8988T (cell line): ENCODE data around the gene DNMT1.

Experiments
- DNase-seq: peaks from one replicate; pipeline ENCODE4 v3.0.0; 2011

The DNMT1 gene

GRCh38 chr19:10111405-10111811 is 83.3 kb downstream of the DNMT1 start, which contains the start of gene P2RY11:
TSS of gene P2RY11 (plus strand) at chr19:10111693. CDS start at chr19:10111722, 29 bp downstream.
- no peak for DNase-seq

DNA sequence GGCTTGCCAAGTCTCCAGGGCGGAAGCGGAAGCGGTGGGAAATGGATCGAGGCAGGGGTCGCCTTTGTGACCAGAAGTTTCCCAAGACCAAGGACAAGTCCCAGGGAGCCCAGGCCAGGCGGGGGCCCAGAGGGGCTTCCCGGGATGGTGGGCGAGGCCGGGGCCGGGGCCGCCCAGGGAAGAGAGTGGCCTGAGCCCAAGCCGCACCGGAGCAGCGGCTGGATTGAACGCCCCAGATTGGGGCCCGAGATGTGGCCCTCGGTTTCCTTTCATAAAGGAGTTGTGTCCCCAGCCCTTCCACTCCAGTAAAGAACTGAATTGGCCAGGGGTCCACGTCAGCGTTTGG is 83.8 kb downstream of the DNMT1 start:
- no peak for DNase-seq

- no peak for DNase-seq
These were observed 84.4 kb downstream of the DNMT1 start for GRCh38 chr19:10110076-10110971.

GRCh38 chr19:10109528-10109927 is 85.2 kb downstream of the DNMT1 start:
- no peak for DNase-seq

DNA sequence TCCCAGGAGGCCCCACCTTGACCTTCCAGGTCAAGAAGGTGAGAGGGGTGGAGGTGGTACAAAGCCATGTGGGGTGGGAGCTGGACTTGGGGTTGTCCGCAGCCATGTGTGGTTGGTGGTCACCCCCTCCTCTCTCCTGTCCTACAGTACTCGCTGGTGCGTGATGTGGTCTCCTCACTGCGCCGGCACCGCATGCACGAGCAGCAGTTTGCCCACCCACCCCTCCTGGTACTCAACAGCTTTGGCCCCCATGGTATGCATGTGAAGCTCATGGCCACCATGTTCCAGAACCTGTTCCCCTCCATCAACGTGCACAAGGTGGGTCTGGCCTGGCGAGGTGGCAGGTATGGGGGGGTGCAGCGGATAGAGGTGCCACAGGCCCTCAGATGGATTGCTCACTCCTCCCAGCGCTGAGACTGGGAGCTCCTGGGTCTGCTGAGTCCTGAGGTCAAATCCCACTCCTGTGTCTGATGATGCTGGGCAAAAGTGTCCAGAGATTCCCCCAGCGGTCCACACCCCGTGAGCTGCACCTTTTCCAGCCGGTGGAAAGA is 86.9 kb downstream of the DNMT1 start:
- no peak for DNase-seq

- no peak for DNase-seq
These were observed 87.5 kb downstream of the DNMT1 start for GRCh38 chr19:10107254-10107653.

DNA sequence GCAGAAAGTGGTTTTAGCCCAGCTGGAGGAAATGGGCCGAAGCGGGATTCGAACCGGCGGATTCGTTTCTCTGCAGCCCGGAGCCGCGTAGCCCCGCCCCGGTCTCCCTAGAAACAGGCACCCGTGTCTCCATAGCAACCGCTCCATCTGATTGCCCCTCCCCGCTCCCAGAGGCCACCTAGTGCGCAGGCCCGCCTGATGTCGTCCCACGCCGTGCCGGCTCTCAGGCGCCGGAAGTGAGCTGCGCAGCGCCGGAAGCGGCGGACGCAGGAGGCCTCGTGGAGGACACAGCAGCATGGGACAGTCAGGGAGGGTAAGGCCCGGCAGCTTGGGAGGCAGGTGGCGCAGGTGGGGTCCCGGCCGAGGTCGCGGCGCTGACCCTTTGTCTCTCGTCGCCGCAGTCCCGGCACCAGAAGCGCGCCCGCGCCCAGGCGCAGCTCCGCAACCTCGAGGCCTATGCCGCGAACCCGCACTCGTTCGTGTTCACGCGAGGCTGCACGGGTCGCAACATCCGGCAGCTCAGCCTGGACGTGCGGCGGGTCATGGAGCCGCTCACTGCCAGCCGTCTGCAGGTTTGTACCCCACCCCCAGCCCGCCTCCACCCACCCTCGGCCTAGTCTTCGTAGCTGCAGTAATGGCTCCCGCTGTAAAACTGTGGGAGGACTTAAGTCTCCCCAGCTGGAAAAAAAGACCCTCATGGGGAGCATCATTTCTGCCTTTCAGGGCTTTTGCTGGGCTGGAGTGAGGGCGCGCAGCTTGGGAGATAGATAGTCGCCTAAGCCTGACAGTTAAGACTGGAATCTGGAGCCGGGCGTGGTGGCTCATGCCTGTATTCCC is 88.4 kb downstream of the DNMT1 start, which contains the start of gene PPAN:
TSS of gene PPAN (plus strand) at position 263 of the 837 bp plus-strand sequence. CDS start at position 296, 33 bp downstream.
- peak; percentile 96 for DNase-seq

- DNase-seq = no peak
These were observed 89.1 kb downstream of the DNMT1 start for GRCh38 chr19:10105509-10106099.

GRCh38 chr19:10104665-10105508 is 89.9 kb downstream of the DNMT1 start:
- no peak for DNase-seq

DNA sequence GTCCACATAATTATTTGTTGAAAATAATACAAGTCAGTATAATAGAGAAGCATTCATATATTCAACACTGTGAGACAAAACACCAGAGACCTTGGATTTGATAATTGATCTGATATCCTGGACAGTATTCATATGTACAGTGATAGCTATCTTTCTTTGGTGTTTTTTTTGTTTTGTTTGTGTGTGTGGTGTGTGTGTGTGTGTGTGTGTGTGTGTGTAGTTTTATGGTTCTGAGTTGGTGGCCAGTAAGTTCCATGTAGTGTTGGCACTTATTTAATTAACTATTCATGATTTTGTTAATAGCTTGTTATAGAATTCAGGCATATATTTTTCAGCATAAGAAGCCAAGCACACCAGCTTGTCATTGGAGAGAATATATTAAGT is 90.6 kb downstream of the DNMT1 start:
- DNase-seq = no peak

DNA sequence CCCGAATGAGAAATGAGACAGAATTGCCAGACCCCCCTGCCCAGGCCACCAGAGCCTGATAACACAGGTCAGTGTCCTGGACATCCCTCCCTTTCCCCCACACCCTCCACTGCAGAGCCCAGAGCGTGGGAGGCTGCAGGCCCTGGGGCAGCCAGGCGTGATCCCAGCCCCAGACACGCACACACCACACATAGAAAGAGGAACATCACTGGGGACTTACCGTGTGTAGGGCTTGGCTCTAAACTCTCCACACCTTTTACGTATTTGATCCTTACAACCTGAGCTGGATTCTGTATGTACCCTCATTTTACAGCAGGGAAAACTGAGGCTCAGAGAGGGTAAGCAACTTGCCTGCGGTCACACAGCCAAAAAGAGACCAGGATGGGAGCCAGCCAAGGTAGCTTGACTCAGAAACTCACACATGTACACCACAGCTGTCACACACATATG is 91.9 kb downstream of the DNMT1 start:
- DNase-seq = no peak

DNA sequence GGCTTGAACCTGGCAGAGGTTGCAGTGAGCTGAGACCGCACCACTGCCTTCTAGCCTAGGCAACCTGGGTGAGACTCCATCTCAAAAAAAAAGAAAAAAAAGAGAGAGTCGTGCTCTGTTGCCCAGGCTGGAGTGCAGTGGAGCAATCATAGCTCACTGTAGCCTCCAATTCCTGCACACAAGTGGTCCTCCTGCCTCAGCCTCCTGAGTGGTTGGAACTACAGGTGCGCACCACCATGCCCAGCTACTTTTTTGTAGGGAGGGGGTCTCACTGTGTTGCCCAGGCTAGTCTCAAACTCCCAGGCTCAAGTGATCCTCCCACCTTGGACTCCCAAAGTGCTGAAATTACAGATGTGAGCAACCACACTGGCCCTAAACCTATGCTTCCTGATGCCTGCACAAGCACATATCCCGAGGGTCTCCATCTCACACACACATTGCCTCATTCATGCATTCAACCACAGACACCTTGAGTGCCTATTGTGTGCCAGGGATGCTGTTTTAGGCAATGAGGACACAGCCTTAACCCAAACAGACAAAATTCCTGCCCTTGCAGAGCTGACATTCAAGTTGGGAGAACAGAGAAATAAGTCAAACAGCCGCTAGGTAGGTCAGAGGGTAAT is 94.5 kb downstream of the DNMT1 start:
- no peak for DNase-seq

GRCh38 chr19:10096615-10096963 is 98.2 kb downstream of the DNMT1 start:
- no peak for DNase-seq

DNA sequence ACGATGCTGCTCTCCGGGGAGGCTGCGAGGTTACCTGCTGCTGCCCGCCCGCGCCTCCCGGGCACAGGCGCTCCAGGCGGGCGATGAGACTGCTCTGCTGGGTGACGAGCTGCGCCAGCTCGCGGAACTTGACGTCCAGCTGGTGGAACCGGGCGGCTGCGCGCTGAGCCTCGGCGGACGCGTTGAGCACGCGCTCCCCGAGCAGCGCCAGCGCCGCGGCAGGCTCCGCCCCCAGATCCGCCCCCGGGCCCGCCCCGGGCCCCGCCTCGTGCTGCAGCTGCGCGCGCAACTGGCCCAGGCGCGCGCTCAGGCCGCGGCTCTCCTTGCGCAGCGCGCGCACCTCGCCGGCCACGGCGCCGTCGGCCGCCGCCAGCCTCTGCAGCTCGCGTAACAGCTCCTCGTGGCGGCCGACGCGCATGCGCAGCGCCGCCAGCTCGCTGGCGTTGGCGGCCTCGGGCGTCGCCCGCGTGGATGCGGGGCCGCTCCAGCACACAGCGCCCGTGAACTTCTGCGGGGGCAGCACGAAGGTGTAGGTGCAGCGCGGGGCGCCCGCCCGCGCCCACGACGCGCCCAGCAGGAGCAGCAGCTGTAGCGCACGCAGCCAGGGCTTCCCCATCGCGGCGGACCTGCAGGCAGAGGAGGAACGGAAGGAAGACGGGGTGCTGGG is 98.7 kb downstream of the DNMT1 start:
- peak; percentile 97 for DNase-seq

DNA sequence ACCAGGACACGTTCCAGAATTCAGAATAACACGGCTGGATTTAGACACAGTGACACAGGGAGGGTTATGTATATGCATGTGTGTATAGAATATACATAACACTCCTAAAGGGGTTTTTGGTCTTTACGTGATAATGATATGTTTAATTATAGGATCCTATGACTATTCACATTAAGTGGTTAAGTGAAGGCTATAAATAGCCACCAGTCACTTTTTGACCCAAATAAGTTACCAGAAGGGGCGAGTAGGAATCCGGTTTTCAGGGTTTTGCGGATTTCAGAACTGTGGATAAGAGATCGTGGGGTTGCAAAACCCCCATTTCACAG is 99.2 kb downstream of the DNMT1 start:
- DNase-seq = no peak

- no peak for DNase-seq
These were observed 101.2 kb downstream of the DNMT1 start for GRCh38 chr19:10093295-10094186.

GRCh38 chr19:10092648-10093294 is 102.0 kb downstream of the DNMT1 start:
- no peak for DNase-seq

DNA sequence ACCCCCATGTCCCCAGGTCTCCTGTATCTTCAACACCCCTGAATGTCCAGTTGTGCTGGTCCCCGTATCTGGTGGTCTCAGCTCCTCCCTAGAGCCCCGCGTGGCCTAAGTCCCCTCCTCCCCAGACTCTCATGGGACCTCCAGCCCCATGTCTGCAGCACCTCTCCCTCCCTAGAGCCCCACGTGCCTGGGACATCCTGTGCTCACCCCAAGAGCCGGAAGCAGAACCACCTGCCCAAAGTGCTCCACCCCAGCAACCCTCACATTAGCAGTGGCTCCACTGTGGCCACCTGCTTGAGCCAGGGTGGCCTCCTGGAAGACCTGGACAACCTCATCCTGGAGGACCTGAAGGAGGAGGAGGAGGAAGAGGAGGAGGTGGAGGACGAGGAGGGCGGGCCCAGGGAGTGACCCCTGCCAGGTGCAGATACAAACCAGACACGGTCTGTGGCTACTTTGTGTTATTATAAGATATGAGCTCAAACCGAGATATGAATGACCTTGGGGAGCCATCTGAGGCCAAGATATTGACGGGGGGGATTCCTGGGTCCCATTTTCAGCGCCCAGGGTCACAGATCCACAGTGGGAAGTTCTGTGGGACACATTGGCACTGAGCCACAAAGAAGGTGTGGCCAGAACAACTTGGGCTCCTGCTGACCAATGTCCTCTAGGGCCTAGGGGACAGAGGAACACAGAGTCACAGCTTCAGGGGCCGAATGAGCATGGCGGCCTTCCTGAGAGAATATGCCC is 102.7 kb downstream of the DNMT1 start:
- DNase-seq = no peak

GRCh38 chr19:10091370-10091687 is 103.4 kb downstream of the DNMT1 start:
- DNase-seq = no peak
